Activated effector memory CD4-positive, alpha-beta T cell treated with anti-CD3 and anti-CD28 coated beads, Interleukin-2, amount 50 U/mL, for 16 hours (primary cell): ENCODE data around the gene ENDOG.
"Not testable (repeated sequence)": the region's sequence is repeated elsewhere in the genome, so short reads cannot be mapped to it uniquely, and the experiment has no call there.

Experiments
- DNase-seq: peaks from one replicate; pipeline ENCODE4 v3.0.0-alpha.2; 2020

The ENDOG gene

DNA sequence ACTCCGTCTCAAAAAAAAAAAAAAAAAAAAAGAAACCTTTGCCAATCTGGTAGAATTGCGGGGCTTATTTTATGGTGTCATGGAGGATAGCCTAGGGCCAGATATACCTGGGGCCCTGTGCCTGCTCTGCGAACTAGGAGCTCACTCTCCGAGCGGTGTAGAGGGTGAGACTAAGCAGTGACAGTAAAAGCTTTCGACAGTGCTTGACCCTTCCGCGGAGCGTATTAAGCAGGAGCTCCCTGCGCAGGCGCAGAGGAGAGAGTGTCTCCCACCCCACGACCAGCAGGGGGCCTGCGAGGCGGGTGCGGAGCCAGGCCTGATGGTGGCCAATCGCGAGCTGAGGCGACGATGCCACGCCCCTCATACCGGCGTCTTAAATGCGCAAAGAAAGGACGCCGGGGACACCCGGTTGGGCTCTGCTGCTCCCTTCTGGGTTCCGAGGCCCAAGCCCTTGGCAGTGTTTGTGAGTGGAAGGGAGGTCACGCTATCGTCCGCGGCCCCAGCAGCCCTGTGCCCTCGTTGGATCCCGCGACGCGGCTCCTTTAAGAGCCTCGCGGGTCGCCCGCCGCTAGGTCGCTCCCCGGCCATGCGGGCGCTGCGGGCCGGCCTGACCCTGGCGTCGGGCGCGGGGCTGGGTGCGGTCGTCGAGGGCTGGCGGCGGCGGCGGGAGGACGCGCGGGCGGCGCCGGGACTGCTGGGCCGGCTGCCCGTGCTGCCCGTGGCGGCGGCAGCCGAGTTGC is at the start of gene ENDOG:
Gene ENDOG (plus strand): TSS at position 402 of the 740 bp plus-strand sequence. CDS start 185 bp downstream, at position 587.
- DNase-seq: peak; percentile 100

DNA sequence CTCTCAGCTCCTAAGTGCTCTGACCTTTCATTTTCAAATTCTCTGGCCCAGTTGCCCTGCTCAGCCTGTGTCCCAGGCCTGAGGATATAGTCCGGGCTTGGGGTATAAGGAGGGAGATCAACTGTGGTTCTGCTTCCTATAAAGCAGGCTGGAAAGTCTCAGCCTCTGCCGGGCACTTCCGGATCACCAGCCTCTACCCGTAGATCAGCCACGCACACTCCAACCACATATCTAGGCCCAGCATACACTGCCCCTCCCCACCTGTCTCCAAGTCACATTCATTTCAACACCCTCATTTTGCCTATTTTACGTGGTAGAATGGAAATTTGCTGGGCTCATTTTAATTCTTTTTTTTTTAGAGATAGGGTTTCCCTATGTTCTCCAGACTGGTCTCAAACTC is 49.7 kb upstream of the ENDOG start:
- DNase-seq: no peak

GRCh38 chr9:128770286-128771030 is 47.8 kb upstream of the ENDOG start:
- no peak for DNase-seq

DNA sequence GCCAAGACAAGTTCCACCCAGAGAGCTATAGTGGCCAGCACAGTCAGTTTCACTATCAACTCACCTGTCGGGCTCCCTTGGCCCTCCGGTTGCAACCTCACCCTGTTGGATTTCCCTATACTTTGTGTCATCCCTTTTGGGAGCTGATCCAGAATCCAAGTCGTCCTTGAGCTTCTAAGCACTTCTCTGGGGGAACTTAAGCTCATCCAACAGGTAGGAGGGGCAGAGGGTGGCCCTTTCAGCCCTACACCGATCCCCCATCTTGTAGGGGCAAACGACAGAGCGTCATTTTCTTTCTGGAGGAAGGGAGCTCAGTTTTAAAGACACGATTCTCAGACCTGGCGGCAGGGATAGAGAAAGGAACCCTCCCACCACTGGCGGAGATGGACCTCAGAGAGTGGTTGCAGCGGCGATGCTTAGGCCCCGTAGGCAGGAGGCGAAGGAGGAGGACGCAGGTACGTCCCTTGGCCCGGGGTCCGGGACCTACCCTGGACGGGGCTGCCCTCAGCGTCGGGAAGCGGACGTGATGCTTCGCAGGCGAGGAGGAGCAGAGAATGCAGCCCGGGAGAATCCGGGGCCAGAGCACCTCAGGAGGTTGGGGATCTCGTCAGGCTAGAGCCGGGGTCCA is 47.1 kb upstream of the ENDOG start:
- no peak for DNase-seq

- DNase-seq: peak; percentile 98
Measured at GRCh38 chr9:128771745-128772519, 46.4 kb upstream of the ENDOG start, which contains the start of gene ZER1. TSS of gene ZER1 (minus strand) at chr9:128771927. CDS start at chr9:128755565, 16,362 bp downstream.

- no peak for DNase-seq
Measured at GRCh38 chr9:128773049-128773448, 45.3 kb upstream of the ENDOG start.

DNA sequence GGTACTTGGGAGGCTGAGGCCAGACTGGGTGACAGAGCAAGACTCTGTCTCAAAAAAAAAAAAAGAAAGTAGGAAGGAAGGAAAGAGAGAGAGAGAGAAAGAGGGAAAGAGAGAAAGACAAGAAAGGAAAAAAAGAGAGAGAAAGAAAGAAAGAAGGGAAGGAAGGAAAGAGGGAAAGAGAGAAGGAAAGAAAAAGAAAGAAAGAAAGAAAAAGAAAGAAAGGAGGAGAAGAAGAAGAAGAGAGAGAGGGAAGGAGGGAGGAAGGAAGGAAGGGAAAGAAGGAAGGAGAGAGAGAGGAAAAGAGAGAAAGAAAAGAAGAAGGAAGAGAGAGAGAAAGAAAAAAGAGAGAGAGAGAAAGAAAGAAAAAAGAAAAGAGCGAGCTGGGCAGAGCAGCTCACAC is 43.5 kb upstream of the ENDOG start:
- DNase-seq: no peak

DNA sequence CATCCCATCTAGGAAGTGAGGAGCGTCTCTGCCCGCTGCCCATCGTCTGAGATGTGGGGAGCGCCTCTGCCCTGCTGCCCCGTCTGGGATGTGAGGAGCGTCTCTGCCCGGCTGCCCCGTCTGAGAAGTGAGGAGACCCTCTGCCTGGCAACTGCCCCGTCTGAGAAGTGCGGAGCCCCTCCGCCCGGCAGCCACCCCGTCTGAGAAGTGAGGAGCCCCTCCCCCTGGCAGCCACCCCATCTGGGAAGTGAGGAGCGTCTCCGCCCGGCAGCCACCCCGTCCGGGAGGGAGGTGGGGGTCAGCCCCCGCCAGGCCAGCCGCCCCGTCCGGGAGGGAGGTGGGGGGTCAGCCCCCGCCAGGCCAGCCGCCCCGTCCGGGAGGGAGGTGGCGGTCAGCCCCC is 38.2 kb upstream of the ENDOG start:
- not testable (repeated sequence) for DNase-seq

- no peak for DNase-seq
Measured at GRCh38 chr9:128781187-128782070, 36.9 kb upstream of the ENDOG start.

- no peak for DNase-seq
Measured at GRCh38 chr9:128782669-128783068, 35.6 kb upstream of the ENDOG start.

GRCh38 chr9:128785427-128785826 is 32.9 kb upstream of the ENDOG start:
- DNase-seq: no peak

DNA sequence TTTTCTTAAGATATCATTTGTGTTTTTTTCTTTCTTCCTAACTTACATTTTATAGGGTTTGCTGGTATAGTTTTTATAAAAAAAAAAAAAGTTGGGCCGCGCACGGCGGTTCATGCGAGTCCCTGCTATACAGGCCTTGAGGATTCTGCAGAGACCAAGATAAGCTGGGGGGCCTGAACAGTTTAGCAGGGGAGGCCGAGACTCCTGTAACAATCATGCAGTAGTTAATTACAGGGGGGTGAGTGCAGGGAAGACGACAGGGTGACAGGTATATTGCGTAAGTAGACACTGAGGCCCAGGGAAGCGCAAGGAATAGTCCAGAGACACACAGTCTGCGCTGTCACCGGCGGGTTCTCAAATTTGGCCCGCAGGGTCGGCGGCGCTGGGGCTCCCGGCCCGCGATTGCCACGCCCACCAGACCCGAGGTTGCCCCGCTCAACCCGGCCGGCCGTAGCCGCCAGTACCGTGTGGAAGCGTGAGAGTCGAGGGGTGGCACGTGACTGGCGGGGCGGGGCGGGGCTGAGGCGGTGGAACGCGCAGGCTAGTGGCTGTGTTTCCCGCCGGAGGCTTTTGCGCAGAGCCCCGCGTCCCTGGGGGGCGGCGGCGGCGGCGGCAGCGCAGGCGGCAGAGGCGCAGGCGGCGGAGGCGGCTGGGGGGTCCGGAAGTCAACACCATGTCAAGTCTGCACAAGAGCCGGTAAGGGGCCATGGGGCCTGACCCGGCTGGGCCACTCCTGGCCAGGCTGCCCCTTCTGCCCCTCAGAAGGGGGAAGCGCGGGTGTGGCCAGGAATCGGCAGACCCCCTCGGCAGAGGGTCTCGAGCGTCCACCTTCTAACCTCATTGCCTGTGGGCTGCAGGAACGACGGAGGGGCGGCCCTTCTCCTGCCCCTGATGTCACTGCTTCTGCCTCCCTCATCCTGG is 31.4 kb upstream of the ENDOG start, which contains the start of gene TBC1D13:
Gene TBC1D13 (plus strand): TSS at position 573 of the 921 bp plus-strand sequence. CDS start 101 bp downstream, at position 674.
- DNase-seq: peak; percentile 95

GRCh38 chr9:128787659-128788058 is 30.6 kb upstream of the ENDOG start:
- no peak for DNase-seq

DNA sequence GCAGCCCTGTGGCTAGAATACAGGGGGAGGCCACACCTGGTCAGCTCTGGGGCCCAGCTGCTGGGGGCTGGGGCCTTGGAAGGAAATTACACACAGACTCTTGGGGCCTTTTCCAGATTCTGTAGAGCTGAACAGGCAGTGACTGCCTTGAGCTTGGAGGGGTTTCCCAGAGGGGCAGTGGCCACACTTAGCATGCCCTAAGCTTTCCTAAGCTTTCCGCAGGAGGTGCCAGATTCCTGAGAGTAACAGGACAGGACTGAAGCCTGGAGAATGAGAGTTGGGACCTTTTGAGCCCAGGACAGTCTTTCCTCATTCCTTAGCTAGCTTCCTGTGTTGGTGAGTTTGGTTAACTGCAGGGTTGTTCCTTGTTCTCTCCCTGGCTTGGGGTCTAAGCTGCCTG is 29.9 kb upstream of the ENDOG start:
- no peak for DNase-seq

- no peak for DNase-seq
Measured at GRCh38 chr9:128790536-128790935, 27.8 kb upstream of the ENDOG start.

GRCh38 chr9:128792134-128792533 is 26.2 kb upstream of the ENDOG start:
- no peak for DNase-seq

GRCh38 chr9:128792978-128793686 is 25.2 kb upstream of the ENDOG start:
- no peak for DNase-seq

- not testable (repeated sequence) for DNase-seq
Measured at GRCh38 chr9:128794961-128795360, 23.3 kb upstream of the ENDOG start.

GRCh38 chr9:128798896-128799295 is 19.4 kb upstream of the ENDOG start:
- no peak for DNase-seq

- no peak for DNase-seq
Measured at GRCh38 chr9:128800061-128800460, 18.2 kb upstream of the ENDOG start.
